H9 (cell line): ENCODE results near the gene HORMAD2. TPM values are rescaled to one million over a fixed set of nuclear protein-coding genes. Genes with fewer than 3 reads are reported as not detected.

Experiments
- DNase-seq: peaks from one replicate; pipeline ENCODE4 v3.0.0-alpha.2; 2017
- H2AFZ ChIP-seq: one replicate; pipeline ENCODE4 v1.6.1; 2013; ENCODE audit warnings: mild to moderate bottlenecking, low read length, control low read depth, moderate library complexity
- H2AK5ac ChIP-seq: 2 replicates; pipeline ENCODE4 v1.6.1; 2013; ENCODE audit warnings: low read length, control low read depth, mixed read lengths; ENCODE audit not compliant: insufficient read length
- H2BK120ac ChIP-seq: one replicate; pipeline ENCODE4 v1.6.1; 2013; ENCODE audit warnings: low read depth, mild to moderate bottlenecking, low read length, control low read depth, inconsistent platforms; ENCODE audit not compliant: poor library complexity, severe bottlenecking
- H2BK12ac ChIP-seq: 2 replicates; pipeline ENCODE4 v1.6.1; 2013; ENCODE audit warnings: low read length, control low read depth, mixed read lengths, low read depth; ENCODE audit not compliant: insufficient read length
- H2BK15ac ChIP-seq: 2 replicates; pipeline ENCODE4 v1.6.1; 2013; ENCODE audit warnings: low read depth, low read length, control low read depth
- H2BK20ac ChIP-seq: one replicate; pipeline ENCODE4 v1.6.1; 2013; ENCODE audit warnings: low read depth, mild to moderate bottlenecking, low read length, control low read depth, inconsistent platforms; ENCODE audit not compliant: poor library complexity, severe bottlenecking
- H2BK5ac ChIP-seq: 2 replicates; pipeline ENCODE4 v1.6.1; 2013; ENCODE audit warnings: low read length, control low read depth, mixed read lengths; ENCODE audit not compliant: insufficient read length
- H3K14ac ChIP-seq: 2 replicates; pipeline ENCODE4 v1.6.1; 2013; ENCODE audit warnings: low read length, control low read depth; ENCODE audit not compliant: insufficient read depth
- H3K18ac ChIP-seq: 2 replicates; pipeline ENCODE4 v1.6.1; 2013; ENCODE audit warnings: low read depth, mild to moderate bottlenecking, mixed read lengths, low read length, control low read depth; ENCODE audit not compliant: insufficient read length
- H3K23ac ChIP-seq: 2 replicates; pipeline ENCODE4 v1.6.1; 2013; ENCODE audit warnings: low read length, control low read depth, mixed read lengths, low read depth; ENCODE audit not compliant: insufficient read length
- H3K23me2 ChIP-seq: 2 replicates; pipeline ENCODE4 v1.6.1; 2013; ENCODE audit warnings: low read depth, mild to moderate bottlenecking, mixed read lengths, low read length, control low read depth; ENCODE audit not compliant: insufficient read length, poor library complexity, severe bottlenecking
- H3K27ac ChIP-seq: 2 replicates; pipeline ENCODE4 v1.5.1; 2013; ENCODE audit warnings: low read length, control low read depth, mixed read lengths, low read depth; ENCODE audit not compliant: insufficient read length
- H3K27me3 ChIP-seq: 2 replicates; pipeline ENCODE4 v1.6.1; 2013; ENCODE audit warnings: low read length, control low read depth, inconsistent platforms; ENCODE audit not compliant: insufficient read depth
- H3K4ac ChIP-seq: 2 replicates; pipeline ENCODE4 v1.6.1; 2013; ENCODE audit warnings: low read depth, mild to moderate bottlenecking, control low read depth, inconsistent platforms, low read length, moderate library complexity
- H3K4me1 ChIP-seq: 2 replicates; pipeline ENCODE4 v1.6.1; 2013; ENCODE audit warnings: low read length, control low read depth, inconsistent platforms; ENCODE audit not compliant: insufficient read depth
- H3K4me2 ChIP-seq: 2 replicates; pipeline ENCODE4 v1.6.1; 2013; ENCODE audit warnings: low read length, control low read depth, mixed read lengths; ENCODE audit not compliant: insufficient read length, insufficient read depth
- H3K56ac ChIP-seq: 2 replicates; pipeline ENCODE4 v1.6.1; 2013; ENCODE audit warnings: low read depth, mild to moderate bottlenecking, mixed read lengths, low read length, control low read depth; ENCODE audit not compliant: insufficient read length
- H3K79me1 ChIP-seq: 2 replicates; pipeline ENCODE4 v1.6.1; 2013; ENCODE audit warnings: low read depth, mild to moderate bottlenecking, moderate library complexity, low read length, control low read depth, inconsistent platforms; ENCODE audit not compliant: insufficient read depth, poor library complexity, severe bottlenecking
- H3K79me2 ChIP-seq: 2 replicates; pipeline ENCODE4 v1.6.1; 2013; ENCODE audit warnings: low read length, control low read depth, inconsistent platforms; ENCODE audit not compliant: insufficient read depth
- H3K9ac ChIP-seq: 2 replicates; pipeline ENCODE4 v1.6.1; 2013; ENCODE audit warnings: low read length, control low read depth, mixed read lengths; ENCODE audit not compliant: insufficient read length; ENCODE audit errors: extremely low read depth
- H3K9me3 ChIP-seq: one replicate; pipeline ENCODE4 v1.6.1; 2013; ENCODE audit warnings: low read depth, low read length, inconsistent platforms; ENCODE audit not compliant: control insufficient read depth
- H3T11ph ChIP-seq: one replicate; pipeline ENCODE4 v1.6.1; 2013; ENCODE audit warnings: mild to moderate bottlenecking, low read length, control low read depth, inconsistent platforms
- H4K20me1 ChIP-seq: one replicate; pipeline ENCODE4 v1.6.1; 2013; ENCODE audit not compliant: control insufficient read depth, insufficient read length, insufficient read depth
- H4K5ac ChIP-seq: 2 replicates; pipeline ENCODE4 v1.6.1; 2013; ENCODE audit warnings: low read depth, mild to moderate bottlenecking, mixed read lengths, low read length, control low read depth; ENCODE audit not compliant: insufficient read length
- H4K8ac ChIP-seq: replicated peaks from 2 replicates; pipeline ENCODE4 v1.6.1; 2013; ENCODE audit warnings: low read length, control low read depth, mixed read lengths, low read depth; ENCODE audit not compliant: insufficient read length
- H4K91ac ChIP-seq: 2 replicates; pipeline ENCODE4 v1.6.1; 2013; ENCODE audit warnings: low read depth, mild to moderate bottlenecking, moderate library complexity, mixed read lengths, low read length, control low read depth; ENCODE audit not compliant: insufficient read length
- H3K27ac Mint-ChIP-seq, 3 experiments: 2 replicates in 2 of 3; 3 replicates in 1 of 3; pipeline ENCODE4 v1.8.0; 2020 to 2021; ENCODE audit warnings: mixed read lengths in 3 of 3, mild to moderate bottlenecking in 1 of 3, moderate library complexity in 1 of 3
- H3K27me3 Mint-ChIP-seq: 2 replicates; pipeline ENCODE4 v1.8.0; 2021; ENCODE audit warnings: low read depth, mild to moderate bottlenecking, moderate library complexity, mixed read lengths
- H3K36me3 Mint-ChIP-seq, 3 experiments: 2 replicates in 2 of 3; 3 replicates in 1 of 3; pipeline ENCODE4 v1.8.0; 2020 to 2021; ENCODE audit warnings: low read depth in 3 of 3, mixed read lengths in 3 of 3; ENCODE audit not compliant: insufficient read depth in 1 of 3
- H3K4me1 Mint-ChIP-seq, 2 experiments: 2 replicates each; pipeline ENCODE4 v1.8.0; 2020; ENCODE audit warnings: mixed read lengths in 2 of 2
- H3K4me3 Mint-ChIP-seq, 2 experiments: 2 replicates in 1 of 2; 3 replicates in 1 of 2; pipeline ENCODE4 v1.8.0; 2020 to 2021; ENCODE audit warnings: mild to moderate bottlenecking in 2 of 2, mixed read lengths in 2 of 2, moderate library complexity in 1 of 2
- H3K9me3 Mint-ChIP-seq, 2 experiments: 2 replicates in 1 of 2; 3 replicates in 1 of 2; pipeline ENCODE4 v1.8.0; 2020; ENCODE audit warnings: mild to moderate bottlenecking in 2 of 2, mixed read lengths in 2 of 2, moderate library complexity in 1 of 2
- WGBS: extraction: QIAGEN DNeasy Blood & Tissue Kit; methylation state at CpG from one replicate; pipeline ENCODE4 v1.1.7; 2013; ENCODE audit warnings: missing lambda C conversion rate, low lambda C conversion rate, mixed read lengths; ENCODE audit not compliant: insufficient read length; ENCODE audit errors: extremely low coverage; 5-methylcytosine and 5-hydroxymethylcytosine counted together
- total RNA-seq: library from RNA; stranded (reverse); gene quantifications from 2 replicates; pipeline ENCODE4 v1.2.1, GENCODE V29; 2021
- TF ChIP-seq, protein P1 (sequence below): fragments of 200-600 bp; sonication (generic); conservative IDR thresholded peaks from 3 replicates; pipeline ENCODE4 v1.8.0; 2021; ENCODE audit warnings: antibody characterized with exemption, mild to moderate bottlenecking

The HORMAD2 gene
- total RNA-seq, 1 experiment from 2014 or later: not detected

DNA sequence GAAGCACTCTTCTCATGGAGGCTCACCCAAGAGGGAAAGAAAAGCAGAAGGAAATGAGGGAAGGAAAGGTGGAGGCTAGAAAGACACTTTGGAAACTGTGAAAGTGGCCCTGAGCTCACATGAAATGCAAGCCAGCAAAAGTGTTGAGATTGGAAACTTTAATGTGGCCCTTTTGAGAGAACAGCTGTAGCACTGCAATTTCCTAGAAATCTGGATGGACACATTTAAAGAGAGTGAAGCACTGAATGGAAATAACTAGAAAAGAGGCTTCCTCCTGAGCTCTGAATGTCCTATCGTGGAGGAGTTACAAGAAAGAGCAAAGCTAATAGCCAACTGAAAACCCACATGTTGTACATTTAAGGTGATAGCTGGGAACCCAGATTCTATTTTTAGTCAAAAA, 110.3 kb downstream of the HORMAD2 start:
- DNase-seq: no peak
- TF ChIP-seq, protein P1, sequence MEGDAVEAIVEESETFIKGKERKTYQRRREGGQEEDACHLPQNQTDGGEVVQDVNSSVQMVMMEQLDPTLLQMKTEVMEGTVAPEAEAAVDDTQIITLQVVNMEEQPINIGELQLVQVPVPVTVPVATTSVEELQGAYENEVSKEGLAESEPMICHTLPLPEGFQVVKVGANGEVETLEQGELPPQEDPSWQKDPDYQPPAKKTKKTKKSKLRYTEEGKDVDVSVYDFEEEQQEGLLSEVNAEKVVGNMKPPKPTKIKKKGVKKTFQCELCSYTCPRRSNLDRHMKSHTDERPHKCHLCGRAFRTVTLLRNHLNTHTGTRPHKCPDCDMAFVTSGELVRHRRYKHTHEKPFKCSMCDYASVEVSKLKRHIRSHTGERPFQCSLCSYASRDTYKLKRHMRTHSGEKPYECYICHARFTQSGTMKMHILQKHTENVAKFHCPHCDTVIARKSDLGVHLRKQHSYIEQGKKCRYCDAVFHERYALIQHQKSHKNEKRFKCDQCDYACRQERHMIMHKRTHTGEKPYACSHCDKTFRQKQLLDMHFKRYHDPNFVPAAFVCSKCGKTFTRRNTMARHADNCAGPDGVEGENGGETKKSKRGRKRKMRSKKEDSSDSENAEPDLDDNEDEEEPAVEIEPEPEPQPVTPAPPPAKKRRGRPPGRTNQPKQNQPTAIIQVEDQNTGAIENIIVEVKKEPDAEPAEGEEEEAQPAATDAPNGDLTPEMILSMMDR: no peak
- Histone ChIP-seq H3K4ac (no peak overlapping the region), H3K9me3 (no peaks in the 10 kb centered on the region), H4K91ac (no peak overlapping the region), H2BK12ac (no peak overlapping the region), H4K8ac (no peak overlapping the region), H3K9ac (no peak overlapping the region), H4K20me1 (no peaks in the 10 kb centered on the region), H3K79me2 (no peaks in the 10 kb centered on the region), H3K79me1 (no peaks in the 10 kb centered on the region), H3K27me3 (no peaks in the 10 kb centered on the region), H3K56ac (no peak overlapping the region), H2AFZ (no peak overlapping the region), H4K5ac (no peak overlapping the region), H3K23me2 (no peaks in the 10 kb centered on the region), H3K4me1 (peaks cover 2% of the 10 kb centered on the region; the same call in 1 of the 2 replicates), H3K14ac (no peak overlapping the region), H3K27ac (no peak overlapping the region), H3K4me2 (no peak overlapping the region), H2BK120ac (no peak overlapping the region), H3K18ac (no peak overlapping the region), H3K23ac (no peak overlapping the region), H2BK15ac (no peak overlapping the region), H2AK5ac (no peak overlapping the region), H3T11ph (no peak overlapping the region), H2BK20ac (no peak overlapping the region), H2BK5ac (no peak overlapping the region)
- no peaks in the 10 kb centered on the region for H3K9me3 Mint-ChIP-seq
- WGBS: no CpG with 5 or more reads among the region's 1 CpG
- no peak overlapping the region for H3K27ac Mint-ChIP-seq
- no peaks in the 10 kb centered on the region for H3K27me3 Mint-ChIP-seq
- H3K4me1 Mint-ChIP-seq: peaks cover 26 to 30% of the 10 kb centered on the region in 2 experiments
- no peak overlapping the region for H3K4me3 Mint-ChIP-seq
- H3K36me3 Mint-ChIP-seq: no peaks in the 10 kb centered on the region
